Caco-2 (cell line): Measurements from ENCODE around the gene TSHB. TPM values are rescaled to one million over a fixed set of nuclear protein-coding genes. Genes with fewer than 3 reads are reported as not detected.

Source experiments
- BruUV-seq: library from RNA; stranded (reverse); fragments of 400-500 nt; replicated peaks from 2 replicates; lab custom pipeline; 2021; lab: Mats Ljungman, UMichigan
- CTCF ChIA-PET: fragments of 300-600 bp; sonication (Branson Sonifier 250); formaldehyde crosslinking; loops from one replicate; lab custom pipeline; 2022; ENCODE audit warnings: antibody characterized with exemption; lab: Charles Lee
- POLR2A ChIA-PET: fragments of 300-600 bp; sonication (Branson Sonifier 250); formaldehyde crosslinking; loops from one replicate; lab custom pipeline; 2022; ENCODE audit warnings: antibody characterized with exemption; lab: Charles Lee
- DNase-seq, 2 experiments: peaks; one replicate each; pipeline versions ENCODE4 v3.0.0 to v3.0.0-alpha.2; 2020 to 2022
- H3K27me3 ChIP-seq: replicated peaks from 2 replicates; pipeline ENCODE4 v1.6.0; 2011; ENCODE audit warnings: low read length; ENCODE audit not compliant: control insufficient read depth, insufficient read depth
- H3K36me3 ChIP-seq: 2 replicates; pipeline ENCODE4 v1.5.1; 2011; ENCODE audit warnings: low read length; ENCODE audit not compliant: control insufficient read depth, insufficient read depth
- H3K4me1 ChIP-seq: fragments of 250-450 bp; sonication (Bioruptor Pico); 2 replicates; pipeline ENCODE4 v1.5.1; 2020; ENCODE audit warnings: mild to moderate bottlenecking
- H3K4me3 ChIP-seq: 2 replicates; pipeline ENCODE4 v1.5.1; 2011; ENCODE audit warnings: low read depth, mild to moderate bottlenecking, control low read depth, low read length
- H3K9me3 ChIP-seq: fragments of 250-450 bp; sonication (Bioruptor Pico); 2 replicates; pipeline ENCODE4 v1.5.1; 2020; ENCODE audit warnings: mild to moderate bottlenecking, moderate library complexity
- H3K27ac Mint-ChIP-seq: one replicate; pipeline ENCODE4 v1.8.0; 2022; ENCODE audit warnings: mixed read lengths; ENCODE audit not compliant: unreplicated experiment
- H3K27me3 Mint-ChIP-seq: one replicate; pipeline ENCODE4 v1.8.0; 2022; ENCODE audit warnings: mixed read lengths; ENCODE audit not compliant: insufficient read depth, unreplicated experiment
- H3K36me3 Mint-ChIP-seq: one replicate; pipeline ENCODE4 v1.8.0; 2022; ENCODE audit warnings: mild to moderate bottlenecking, mixed read lengths; ENCODE audit not compliant: insufficient read depth, unreplicated experiment
- H3K4me1 Mint-ChIP-seq: one replicate; pipeline ENCODE4 v1.8.0; 2022; ENCODE audit warnings: low read depth, mixed read lengths; ENCODE audit not compliant: unreplicated experiment
- H3K4me3 Mint-ChIP-seq: one replicate; pipeline ENCODE4 v1.8.0; 2022; ENCODE audit warnings: mild to moderate bottlenecking, moderate library complexity, mixed read lengths; ENCODE audit not compliant: unreplicated experiment
- H3K9me3 Mint-ChIP-seq: one replicate; pipeline ENCODE4 v1.8.0; 2022; ENCODE audit warnings: mixed read lengths; ENCODE audit not compliant: unreplicated experiment
- CTCF ChIP-seq, 2 experiments: fragments of 200-600 bp in 1 of 2; IDR thresholded peaks; 1 replicate in 1 of 2; 2 replicates in 1 of 2; pipeline versions ENCODE4 v1.5.1 to v1.8.0; 2011 to 2022; ENCODE audit warnings: antibody characterized with exemption in 1 of 2, control low read depth in 1 of 2, inconsistent platforms in 1 of 2, low read depth in 1 of 2, low read length in 1 of 2, mild to moderate bottlenecking in 1 of 2, moderate library complexity in 1 of 2; ENCODE audit not compliant: insufficient read depth in 1 of 2, severe bottlenecking in 1 of 2, unreplicated experiment in 1 of 2
- intact Hi-C: fragments of 100-400 bp; cut with micrococcal nuclease; formaldehyde crosslinking; loops from one replicate; pipeline ENCODE4 v1.10.0; 2022; ENCODE audit not compliant: unreplicated experiment
- total RNA-seq: library from RNA; stranded (reverse); gene quantifications from 2 replicates; pipeline ENCODE4 v1.2.3, GENCODE V29; 2022

Gene TSHB
- total RNA-seq, 1 experiment from 2014 or later: not detected

GRCh38 chr1:115021145-115021544 lies 8.5 kb upstream of the TSHB start:
- no TSS peak for BruUV-seq
- Histone ChIP-seq H3K4me1 (no peaks in the 10 kb centered on the region), H3K9me3 (no peaks in the 10 kb centered on the region), H3K36me3 (no peaks in the 10 kb centered on the region), H3K4me3 (no peak overlapping the region), H3K27me3 (no peaks in the 10 kb centered on the region)
- Mint-ChIP-seq H3K27me3 (no peaks in the 10 kb centered on the region), H3K9me3 (no peaks in the 10 kb centered on the region), H3K27ac (no peak overlapping the region), H3K4me3 (no peak overlapping the region), H3K4me1 (no peaks in the 10 kb centered on the region), H3K36me3 (no peaks in the 10 kb centered on the region)
- CTCF ChIA-PET: no interaction called here
- no peak for DNase-seq
- no peak for TF ChIP-seq CTCF (IDR thresholded peaks at IDR 0.05; ENCODE audit: insufficient read depth in 1 of 2, low read depth in 1 of 2, low read length in 1 of 2, severe bottlenecking in 1 of 2, unreplicated experiment in 1 of 2)
- intact Hi-C loops: no loop called here
- POLR2A ChIA-PET: no interaction called here

GRCh38 chr1:115023593-115023992 lies 6.0 kb upstream of the TSHB start:
- Histone ChIP-seq H3K4me3 (no peak overlapping the region), H3K9me3 (no peaks in the 10 kb centered on the region), H3K27me3 (no peaks in the 10 kb centered on the region), H3K36me3 (no peaks in the 10 kb centered on the region), H3K4me1 (no peaks in the 10 kb centered on the region)
- no TSS peak for BruUV-seq
- Mint-ChIP-seq H3K36me3 (no peaks in the 10 kb centered on the region), H3K27ac (no peak overlapping the region), H3K4me3 (no peak overlapping the region), H3K4me1 (no peaks in the 10 kb centered on the region), H3K27me3 (no peaks in the 10 kb centered on the region), H3K9me3 (no peaks in the 10 kb centered on the region)
- no peak for TF ChIP-seq CTCF (IDR thresholded peaks at IDR 0.05; ENCODE audit: insufficient read depth in 1 of 2, low read depth in 1 of 2, low read length in 1 of 2, severe bottlenecking in 1 of 2, unreplicated experiment in 1 of 2)
- ChIA-PET CTCF (no interaction called here), POLR2A (no interaction called here)
- intact Hi-C loops: no loop called here
- DNase-seq: no peak

GRCh38 chr1:115031595-115031994 lies 2.0 kb downstream of the TSHB start:
- no TSS peak for BruUV-seq
- Histone ChIP-seq H3K27me3 (no peaks in the 10 kb centered on the region), H3K36me3 (no peaks in the 10 kb centered on the region), H3K4me1 (peaks cover 16% of the 10 kb centered on the region), H3K4me3 (no peak overlapping the region), H3K9me3 (no peaks in the 10 kb centered on the region)
- POLR2A ChIA-PET: no interaction called here
- H3K36me3 Mint-ChIP-seq: no peaks in the 10 kb centered on the region
- H3K27me3 Mint-ChIP-seq: no peaks in the 10 kb centered on the region
- no peak for TF ChIP-seq CTCF (IDR thresholded peaks at IDR 0.05; ENCODE audit: insufficient read depth in 1 of 2, low read depth in 1 of 2, low read length in 1 of 2, severe bottlenecking in 1 of 2, unreplicated experiment in 1 of 2)
- no peak overlapping the region for H3K4me3 Mint-ChIP-seq
- CTCF ChIA-PET: no interaction called here
- intact Hi-C loops: no loop called here
- no peaks in the 10 kb centered on the region for H3K9me3 Mint-ChIP-seq
- DNase-seq: no peak
- peaks cover 6% of the 10 kb centered on the region for H3K4me1 Mint-ChIP-seq
- H3K27ac Mint-ChIP-seq: no peak overlapping the region
